AG08396 (cell line): ENCODE measurements around the gene SELENOM.

Experiments
- DNase-seq: peaks from one replicate; pipeline ENCODE4 v3.0.0; 2012; ENCODE audit warnings: low spot score, mixed read lengths

Gene SELENOM

DNA sequence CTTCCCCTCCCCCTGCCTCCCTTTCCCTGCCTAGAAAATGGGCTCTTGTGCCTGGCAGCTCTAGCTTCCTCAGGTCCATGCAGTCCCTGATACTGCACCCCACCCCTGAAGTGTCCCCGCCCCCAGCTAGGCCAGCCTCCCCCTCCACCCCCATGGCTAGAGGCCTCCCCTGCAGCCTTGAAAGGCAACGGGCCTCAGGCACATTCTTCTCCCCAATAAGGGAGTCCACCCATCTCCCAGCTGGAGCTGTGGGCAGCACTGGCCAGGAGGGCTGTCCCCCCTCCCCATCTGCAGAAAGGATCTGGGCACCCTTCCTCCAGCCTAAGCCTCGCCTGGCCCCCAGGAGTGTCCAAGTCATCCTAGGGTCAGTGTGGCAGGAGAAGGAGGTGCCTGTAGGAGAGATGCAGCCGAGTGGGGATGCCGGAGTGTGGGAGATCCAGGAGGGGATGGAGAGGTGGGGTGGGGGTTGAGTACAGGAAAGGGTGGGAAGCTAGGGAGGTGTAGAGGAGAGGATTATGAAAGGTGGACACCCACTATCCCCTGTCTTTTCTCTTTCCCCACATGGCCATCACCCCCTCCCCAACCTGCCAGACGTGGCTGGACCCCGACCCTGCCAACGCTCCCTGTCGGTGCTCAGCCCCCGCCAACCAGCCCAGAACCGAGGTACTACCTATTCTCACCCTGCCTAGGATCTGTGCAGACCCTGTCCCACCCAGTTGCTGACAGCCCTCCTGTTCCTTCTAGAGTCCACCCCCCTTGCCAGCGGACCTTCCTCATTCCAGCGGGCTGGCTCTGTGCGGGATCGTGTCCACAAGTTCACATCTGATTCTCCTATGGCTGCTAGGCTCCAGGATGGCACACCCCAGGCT lies 16.9 kb downstream of the SELENOM start:
- DNase-seq, result peak; percentile 11

DNA sequence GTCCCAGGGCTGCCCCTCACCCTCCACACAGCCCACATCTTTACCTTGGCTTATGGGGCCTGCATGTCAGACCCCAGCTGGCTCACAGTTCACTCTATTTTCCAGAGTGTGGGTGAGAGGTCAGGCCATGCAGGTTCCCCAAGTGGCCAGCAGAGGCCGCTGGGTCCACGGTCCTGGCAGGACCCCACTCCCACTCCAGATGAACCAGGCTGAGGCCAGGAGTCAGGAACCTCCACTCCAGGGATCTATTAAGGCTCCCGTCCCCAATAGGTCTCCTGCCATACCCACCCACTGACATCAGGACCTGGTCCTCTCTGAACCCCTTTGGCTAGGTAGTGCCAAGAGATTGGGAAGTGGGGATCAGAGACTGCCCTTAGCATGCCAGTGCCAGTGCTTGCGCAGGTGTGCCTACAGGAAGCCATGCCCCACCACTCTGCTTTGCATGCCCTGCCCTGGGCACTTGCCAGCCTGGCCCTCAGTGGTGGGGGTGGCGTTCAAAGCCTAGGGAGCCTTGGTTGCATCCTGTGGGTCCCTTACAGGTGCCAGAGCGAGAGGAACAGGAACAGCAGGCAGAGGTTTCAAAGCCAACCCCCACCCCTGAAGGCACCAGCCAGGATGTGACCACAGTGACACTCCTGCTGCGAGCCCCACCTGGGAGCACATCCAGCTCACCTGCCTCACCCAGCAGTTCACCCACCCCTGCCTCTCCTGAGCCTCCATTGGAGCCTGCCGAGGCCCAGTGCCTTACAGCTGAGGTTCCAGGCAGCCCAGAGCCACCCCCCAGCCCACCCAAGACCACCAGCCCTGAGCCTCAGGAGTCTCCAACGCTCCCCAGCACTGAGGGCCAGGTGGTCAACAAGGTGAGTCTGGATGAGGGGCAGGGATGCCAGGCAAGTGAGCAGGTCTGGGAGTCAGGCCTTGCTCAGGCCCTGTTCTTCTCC lies 17.9 kb downstream of the SELENOM start:
- DNase-seq, result peak; percentile 76

DNA sequence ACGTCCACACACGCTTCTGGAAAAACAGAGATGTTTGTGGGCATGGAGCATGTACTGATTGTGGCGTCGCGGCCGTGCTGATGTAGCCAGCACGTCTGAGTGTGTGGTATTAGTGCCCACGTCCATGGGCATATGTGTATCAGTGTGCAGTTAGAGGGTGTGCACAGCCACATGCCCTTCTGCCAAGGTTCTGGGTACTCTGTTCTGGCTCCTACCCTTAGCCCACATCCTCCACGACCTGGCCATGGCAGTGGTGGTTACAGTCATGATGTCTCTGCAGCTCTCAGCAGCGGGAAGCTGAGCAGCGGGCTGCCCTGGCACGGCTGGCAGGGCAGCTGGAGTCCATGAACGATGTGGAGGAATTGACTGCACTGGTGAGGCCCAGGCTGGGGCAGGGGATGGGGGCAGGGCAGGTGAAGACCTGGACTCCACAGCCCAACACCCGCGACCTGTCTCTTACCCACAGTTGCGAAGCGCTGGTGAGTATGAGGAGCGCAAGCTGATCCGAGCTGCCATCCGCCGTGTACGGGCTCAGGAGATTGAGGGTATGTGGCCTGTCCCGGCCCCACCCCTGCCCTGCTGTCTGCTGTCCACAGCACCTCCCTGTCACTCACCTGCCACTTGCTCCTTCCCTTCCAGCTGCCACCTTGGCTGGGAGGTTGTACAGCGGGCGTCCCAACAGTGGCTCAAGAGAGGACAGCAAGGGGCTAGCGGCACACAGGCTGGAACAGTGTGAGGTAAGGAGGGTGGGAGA lies 19.0 kb downstream of the SELENOM start:
- no peak for DNase-seq

DNA sequence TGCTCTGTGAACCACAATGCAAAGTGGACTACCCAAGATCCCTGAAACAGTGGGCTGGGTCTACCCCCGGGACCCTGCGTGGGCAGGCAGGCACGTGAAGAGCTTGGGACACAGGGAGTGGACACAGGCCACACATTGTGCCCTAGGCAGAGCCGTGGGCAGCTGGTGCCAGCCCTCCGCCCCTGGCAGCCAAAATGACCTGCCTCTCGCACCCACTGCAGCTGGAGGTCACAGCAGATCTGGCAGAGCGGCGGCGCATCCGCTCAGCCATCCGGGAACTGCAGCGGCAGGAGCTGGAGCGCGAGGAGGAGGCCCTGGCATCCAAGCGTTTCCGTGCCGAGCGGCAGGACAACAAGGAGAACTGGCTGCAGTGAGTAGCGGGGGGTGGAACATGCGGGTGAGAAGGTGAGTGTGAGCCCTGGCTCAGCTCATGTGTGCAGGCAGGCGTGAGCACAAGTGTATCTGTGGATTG lies 19.6 kb downstream of the SELENOM start:
- DNase-seq, result peak; percentile 2

DNA sequence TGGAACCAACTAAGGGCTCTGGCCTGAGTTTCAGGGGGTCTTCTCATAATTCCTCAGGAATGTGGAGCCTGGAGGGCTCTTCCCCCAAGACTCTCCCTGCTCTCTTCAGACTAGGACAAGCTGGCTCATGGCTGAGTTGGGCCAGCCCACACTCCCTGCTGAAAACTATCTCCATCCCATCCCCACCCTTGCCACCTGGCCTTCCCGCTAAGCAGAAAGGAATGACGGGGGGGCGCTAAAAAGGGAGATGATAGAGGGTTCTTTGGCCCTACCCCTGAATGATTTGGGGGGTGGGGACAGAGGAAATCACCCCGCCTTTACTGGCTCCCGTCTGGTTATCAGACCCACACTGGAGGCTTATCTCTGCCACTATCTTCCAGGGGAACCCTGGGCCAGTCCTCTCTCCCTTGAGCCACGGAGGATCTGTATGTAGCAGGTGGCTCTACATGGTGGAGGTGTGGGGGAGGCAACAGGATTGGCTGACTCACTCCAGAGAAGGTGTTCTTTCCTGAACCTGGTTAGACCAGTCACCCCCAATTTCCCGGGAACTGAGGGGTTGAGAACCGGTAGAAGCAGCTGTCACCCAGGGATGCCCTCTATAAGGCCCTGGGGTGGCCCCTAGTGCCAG lies 20.6 kb downstream of the SELENOM start:
- DNase-seq, result peak; percentile 2

DNA sequence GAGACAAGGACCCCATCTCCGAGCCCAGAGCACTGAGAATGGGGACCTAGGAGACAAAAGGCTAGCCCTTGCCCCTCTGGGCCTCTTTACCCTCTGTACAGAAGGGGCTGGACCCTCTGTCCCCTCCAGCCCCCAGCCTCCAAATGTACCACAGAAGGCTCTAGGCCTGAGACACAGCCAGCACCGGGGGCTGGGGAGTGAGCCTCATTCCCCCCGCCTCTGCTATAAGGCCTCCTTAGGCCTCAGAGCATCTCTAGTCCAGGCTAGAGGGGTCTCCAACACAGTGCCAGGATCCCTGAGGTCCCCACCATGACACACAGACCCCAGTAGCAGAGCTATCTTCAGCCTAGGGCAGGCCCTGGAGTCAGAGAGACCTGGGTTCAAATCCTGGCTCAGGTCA lies 21.4 kb downstream of the SELENOM start:
- DNase-seq, result no peak

DNA sequence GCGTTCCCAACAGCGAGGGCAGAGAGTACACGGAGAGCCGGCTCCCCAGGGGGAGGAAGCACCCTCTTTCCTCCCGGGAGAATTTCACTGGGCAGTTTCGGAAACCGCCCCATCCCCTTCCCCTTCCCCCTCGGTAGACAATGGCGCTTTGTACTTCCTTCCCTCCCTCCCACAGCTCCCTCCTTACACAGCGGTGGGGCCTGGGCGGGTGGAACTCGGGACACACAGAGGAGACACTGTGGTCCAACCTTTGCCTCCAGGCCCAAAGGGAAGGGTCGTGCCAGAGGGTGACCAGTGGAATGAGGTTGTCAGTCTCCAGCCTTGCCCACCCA lies 21.9 kb downstream of the SELENOM start:
- DNase-seq, result no peak

DNA sequence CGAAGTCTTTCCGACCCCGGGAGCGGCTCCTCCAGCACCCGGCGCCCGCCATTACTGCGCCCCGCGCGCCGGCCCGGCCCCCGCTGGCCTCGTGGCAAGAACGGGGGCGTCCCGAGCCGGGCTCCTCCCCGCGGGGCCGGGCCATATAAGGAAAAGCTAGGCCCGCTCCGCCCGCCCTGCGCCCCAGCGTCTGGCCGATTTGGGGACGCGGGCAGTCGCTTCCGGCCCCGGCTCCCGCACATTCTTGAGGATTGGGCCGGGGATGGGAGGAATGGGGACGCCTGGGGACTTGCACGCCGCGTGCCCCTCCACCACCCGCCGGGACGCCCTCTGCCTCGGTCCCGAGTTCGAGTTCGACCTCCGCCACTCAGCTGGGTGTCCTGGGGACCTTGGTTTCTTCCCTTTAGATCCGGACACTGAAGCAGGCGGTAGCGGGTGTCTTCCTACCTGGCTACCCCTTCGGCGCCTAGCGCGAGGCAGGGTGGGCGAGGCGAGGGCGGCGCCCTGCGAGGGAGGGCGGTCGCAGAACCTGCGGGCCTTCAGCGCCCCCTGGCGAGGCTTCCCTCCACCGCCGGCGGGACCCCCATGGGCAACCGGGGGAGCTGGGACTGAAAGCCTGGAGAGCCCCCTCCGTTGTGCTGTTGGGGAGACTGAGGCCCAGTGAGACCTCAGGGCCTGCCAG lies 22.4 kb downstream of the SELENOM start:
- DNase-seq, result peak; percentile 94

DNA sequence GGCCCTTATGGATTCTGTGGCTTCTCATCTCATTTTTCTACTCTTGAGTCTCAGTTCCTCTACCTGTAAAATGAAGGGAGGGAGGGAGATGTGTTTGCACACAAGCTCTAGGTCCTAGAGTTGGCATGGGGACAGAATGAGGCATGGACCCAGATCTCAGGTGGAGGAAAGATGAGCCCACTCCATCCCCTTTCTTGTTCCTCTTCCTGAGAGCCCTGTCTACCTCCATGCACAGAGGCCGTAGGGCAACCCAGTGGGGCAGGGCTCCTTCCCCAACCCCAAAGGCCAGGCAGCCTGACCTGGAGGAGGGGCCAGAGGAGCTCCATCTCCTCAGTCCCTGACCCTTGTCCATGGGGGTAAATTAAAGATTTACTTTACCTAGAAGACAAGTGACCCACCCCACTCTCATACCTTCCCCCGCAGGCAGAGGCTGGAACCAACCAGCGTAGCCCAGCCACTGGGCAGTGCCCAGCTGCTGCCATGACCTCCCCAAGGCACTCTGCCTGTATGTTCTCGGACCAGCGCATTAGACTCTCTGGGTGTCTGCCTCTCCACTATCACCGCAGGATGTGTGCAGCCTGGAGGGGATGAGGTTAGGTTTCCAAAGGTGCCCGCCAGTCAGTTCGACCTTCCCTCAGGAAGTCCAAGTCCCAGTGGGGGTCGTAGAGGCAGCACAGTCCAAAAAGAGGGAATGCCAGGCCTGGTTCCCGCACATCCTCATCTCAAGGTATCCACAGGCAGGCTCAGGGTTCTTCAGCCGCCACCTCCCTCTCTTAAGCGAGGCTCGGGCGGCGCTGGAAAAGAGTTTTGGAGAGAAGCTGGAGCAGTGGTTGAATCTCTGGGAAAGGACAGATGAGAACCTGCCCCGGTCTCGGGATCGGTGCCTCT lies 23.2 kb downstream of the SELENOM start:
- DNase-seq, result peak; percentile 28

DNA sequence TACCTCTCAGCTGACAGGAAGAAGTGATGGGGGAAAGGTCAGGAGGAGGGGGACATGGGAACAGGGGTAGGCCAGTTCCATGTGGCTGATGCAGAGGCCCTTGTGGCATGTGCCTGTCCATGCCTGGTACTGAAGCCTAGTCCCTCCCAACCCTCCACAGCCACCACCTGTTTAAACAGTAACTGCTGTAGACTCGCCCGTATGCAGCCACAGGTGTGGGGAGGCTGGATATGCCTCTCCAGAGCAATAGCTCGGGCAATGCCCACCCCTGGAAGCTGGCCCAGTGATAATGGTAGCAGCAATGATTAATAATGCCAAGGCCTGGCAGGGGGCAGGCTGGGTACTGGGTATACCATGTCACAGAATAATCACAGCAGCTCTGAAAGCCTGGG lies 24.0 kb downstream of the SELENOM start:
- DNase-seq, result no peak

DNA sequence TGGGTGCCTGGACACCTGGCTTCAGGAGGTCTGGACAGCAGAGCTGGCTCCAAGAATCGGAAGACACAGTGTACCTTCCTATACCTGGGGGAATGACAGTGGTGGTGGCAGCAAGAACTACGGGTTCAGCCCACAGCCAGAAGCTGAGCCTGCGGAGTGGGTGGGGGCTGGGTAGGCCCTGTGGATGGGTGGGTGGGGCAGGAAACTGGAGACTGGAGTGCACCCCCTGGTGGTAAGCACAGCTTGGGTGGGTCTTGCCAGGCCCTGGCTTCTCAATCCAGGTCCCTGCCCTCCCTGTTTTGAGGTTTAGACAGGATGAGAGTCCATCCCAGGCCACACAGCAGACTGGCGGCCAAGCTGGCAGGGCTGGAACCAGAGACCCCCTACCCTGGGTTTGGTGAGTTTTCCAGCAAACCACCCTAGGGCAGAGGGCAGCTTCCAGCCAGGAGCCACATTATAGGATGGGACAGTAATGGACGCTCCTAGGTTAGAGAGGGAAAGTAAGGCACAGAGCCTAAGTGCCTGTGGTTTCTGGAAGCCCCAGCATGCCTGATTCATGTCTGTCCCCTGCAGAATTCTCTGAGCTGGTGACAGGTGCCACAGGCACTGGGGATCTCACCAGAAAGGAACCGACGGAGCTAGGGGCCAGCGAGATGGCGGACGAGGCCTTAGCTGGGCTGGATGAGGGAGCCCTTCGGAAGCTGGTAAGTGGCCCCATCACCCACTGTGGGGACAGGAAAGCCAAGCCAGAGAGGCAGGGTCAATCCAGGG lies 24.6 kb downstream of the SELENOM start:
- DNase-seq, result peak; percentile 86

DNA sequence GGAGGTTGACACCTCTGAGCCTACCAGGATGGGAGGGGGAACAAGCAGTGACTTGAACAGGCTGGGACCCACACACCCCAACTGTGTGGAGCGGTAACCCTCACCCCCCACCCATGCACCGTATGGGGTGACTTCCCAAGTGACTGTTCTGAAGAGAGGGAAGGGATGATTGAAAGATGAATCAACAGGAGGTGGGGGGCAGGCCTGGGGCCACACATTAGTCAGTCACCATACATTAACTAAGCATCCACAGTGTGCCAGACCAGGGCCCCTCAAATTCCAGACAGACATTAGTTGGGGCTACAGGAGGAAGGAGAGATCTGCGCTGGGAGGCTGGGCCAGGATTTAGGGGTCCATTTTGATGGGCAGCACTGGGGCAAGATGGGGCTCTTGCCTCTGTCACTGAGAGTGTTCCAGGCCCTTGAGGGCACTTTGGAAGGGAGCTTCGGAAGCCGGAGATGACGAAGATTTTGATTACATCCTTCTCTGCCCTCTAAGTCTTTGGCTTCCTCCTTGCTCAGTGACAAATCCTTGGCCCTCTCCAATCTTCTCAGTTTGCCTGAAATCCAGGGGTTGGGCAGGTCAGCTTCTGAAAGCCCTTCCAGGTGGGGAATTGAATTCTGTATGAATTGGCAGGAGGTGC lies 25.3 kb downstream of the SELENOM start:
- peak; percentile 53 for DNase-seq

DNA sequence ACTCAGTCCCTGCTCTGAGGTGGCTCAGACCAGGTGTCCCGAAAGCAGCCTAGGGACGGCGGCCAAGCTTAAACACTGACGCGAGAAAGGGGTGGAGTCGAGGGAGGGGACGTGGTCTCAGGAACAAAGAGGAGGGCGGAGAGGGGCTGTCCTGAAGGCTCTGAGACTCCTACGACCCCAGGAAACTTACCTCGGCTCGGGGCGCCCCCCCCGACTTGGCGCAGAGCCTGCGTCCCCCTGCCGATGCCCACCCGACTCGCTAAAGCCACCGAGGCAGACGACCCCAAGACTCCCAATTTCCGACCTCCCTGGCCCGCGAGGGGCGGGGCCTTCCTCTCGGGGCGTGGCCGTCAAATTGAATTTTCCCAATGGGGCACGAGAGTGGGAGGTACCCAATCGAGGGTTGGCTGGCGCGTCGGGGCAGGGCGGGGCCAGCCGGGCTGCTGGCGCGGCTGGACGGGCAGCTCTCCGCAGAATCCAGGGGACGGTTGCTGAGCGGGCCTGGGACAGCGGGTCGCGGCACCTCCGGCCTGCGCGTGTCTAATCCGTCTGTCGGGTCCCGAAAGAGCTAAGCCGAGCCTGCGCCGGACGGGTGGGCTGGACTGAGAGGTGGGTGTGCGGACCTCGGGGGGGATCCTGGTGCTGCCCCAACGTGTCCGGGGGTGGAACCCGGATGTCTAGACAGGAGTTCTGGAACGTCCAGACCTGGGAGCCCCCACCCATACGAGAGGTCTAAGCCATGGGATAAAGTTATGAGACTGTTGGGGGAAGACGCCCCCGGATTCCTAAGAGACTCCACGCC lies 26.3 kb downstream of the SELENOM start, which contains the start of gene SMTN:
Gene SMTN (plus strand): TSS at position 471 of the 802 bp plus-strand sequence. CDS start 1,941 bp downstream, outside the sequence.
- DNase-seq, result peak; percentile 95

DNA sequence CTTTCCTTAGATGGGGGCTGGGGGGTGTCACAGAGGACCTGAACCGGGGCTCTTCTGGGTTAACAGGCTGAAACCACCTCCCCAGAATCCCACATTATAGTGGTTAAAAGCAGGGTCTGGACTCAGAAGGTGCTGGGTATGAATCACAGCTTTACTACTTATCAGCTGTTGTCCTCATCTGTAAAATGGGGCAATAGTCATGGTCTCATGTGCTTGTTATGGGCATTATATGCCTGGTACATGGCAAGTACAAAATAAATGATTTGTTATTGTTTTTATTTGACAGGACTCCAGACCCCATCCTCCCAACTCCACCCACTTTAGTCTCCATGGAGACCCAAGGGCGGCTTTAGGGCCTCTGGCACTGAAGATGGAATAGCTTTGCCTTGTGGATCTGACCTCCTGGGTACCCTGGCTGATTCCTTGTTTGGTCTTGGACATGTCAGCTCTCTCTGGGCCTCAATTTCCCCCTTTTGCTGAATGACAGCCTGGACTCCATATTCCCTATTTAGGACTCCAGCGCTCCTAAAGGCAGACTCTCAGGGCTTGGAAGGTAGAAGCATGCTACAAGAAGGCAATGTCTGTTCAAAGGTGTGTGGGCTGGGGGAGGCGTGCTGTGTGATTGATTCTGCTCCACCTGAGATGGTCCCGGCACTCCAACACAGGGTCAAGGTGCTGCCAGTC lies 27.1 kb downstream of the SELENOM start:
- no peak for DNase-seq

DNA sequence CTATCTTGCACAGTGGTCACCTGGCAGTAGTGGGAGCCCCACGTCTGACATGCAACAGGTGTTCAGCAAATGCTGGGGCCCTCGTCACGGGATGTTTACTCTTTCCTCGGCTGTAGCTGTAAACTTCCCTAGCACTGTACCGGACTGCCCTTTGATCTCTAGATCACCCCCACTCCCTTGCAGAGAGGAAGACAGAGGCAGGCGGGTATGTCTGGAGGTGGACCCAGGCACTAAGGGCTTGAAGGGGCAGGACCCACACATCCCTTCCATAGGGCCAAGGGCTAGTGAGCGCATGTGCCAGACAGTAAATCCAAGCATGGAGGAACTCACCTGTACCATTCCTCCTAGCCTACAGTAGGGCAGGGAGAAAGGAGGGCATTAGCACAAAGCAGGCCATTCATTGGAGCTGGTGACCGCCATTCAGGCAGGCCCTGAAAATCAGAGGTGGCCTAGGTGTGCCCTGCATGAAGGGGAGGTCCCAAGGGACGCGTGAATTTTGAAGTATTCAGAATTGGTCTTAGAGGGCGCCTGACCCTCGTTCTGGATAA lies 28.2 kb downstream of the SELENOM start:
- DNase-seq, result no peak

DNA sequence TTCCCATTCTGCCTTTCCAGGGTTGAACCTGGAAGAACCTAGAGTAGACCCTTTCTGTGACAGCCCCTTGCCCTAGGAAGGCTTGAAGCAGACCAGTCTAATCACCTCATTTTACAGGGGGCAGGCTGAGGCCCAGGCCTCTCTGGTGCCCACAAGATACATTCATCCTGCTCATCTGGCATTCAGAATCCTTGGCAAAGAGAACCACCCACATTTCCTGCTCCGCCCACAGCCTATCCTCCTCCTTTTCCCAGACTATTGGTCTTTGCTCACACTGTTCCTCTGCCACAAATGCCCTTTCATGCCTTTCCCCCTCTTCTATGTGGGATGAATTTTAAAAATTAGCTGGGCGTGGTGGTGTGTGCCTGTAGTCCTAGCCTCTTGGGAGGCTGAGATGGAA lies 29.0 kb downstream of the SELENOM start:
- DNase-seq, result peak; percentile 29

DNA sequence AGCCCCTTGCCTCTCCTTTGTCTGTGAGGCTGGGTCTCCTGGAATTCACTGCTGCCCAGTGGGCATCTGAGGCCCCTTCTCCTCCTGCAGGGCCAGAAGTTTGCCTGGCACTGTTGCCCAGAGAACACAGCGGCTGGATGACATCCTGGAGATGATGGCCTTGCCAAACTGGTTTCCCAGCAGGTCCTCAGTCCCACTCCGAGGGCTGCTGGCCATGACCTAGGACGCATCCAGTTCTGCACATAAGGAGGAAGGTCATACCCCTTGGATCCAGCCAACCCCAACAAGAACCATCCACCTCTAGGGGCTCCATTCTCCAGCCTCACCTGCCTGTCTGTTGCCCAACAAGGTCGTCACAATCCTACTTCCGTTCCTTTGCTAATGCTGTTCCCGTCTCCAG lies 29.7 kb downstream of the SELENOM start:
- no peak for DNase-seq
